GM18519 (cell line): Measurements from ENCODE around the gene ATG4B.

Experiments
- ATAC-seq: cut with Tn5 transposase; IDR thresholded peaks from one replicate; pipeline ENCODE4 v1.9.1; 2021; ENCODE audit warnings: mild to moderate bottlenecking, moderate library complexity; ENCODE audit not compliant: unreplicated experiment, low FRiP score

ATG4B gene

DNA sequence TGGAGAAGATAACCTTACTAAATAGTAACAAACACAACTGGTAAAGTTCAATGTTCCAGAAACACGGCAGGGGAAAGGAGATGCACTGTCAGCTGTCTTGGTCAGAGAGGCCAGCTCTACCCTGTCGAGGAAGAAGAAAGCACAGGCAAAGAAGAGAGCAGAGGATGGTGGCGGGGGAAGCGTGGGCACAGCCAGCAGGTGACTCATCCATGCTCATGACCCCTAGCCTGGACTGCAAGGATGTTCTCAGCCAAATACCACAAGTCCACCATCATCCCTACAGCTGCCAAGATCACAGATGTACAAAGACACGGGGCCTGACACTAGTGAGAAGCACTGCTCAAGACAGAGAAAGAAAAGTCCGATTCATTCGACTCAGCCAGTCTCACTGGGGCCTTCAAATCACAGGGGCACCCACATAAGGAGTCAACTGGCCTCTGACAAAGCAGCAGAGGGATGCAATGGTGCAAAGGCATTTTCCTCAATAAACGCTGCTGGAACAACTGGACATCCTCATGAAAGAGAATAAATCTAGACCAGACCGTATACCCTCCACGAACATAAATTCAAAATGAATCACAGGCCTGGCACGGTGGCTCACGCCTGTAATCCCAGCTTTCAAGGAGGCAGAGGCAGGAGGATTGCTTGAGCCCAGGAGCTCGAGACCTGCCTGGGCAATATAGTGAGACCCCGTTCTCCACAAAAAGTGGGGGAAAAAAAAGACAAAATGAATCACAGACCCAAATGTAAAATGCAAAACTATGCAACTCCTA, 43.5 kb downstream of the ATG4B start:
- no peak for ATAC-seq

DNA sequence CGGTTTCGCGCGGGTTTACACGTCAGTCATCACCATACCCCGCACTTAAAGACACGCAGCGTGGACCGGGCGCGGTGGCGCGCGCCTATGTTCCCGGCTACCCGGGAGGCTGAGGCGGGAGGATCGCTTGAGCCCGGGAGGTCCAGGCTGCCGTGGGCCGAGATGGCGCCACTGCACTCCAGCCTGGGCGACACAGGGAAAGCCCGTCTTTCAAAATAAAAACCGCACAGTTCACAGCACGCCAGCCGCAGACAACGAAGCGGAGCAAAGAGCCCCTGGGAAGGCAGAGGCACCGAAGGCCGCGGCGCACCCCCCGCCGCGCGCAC, 48.8 kb downstream of the ATG4B start:
- no peak for ATAC-seq

GRCh38 chr2:241686650-241687425, 49.3 kb downstream of the ATG4B start, which contains the start of gene DTYMK:
TSS of gene DTYMK (minus strand) at chr2:241686815. CDS start at chr2:241686783, 32 bp downstream.
- ATAC-seq: peak; percentile 89

- no peak for ATAC-seq
Measured at GRCh38 chr2:241689306-241689705, 51.8 kb downstream of the ATG4B start.

GRCh38 chr2:241690202-241690717, 52.8 kb downstream of the ATG4B start:
- no peak for ATAC-seq

GRCh38 chr2:241692448-241692847, 55.0 kb downstream of the ATG4B start:
- ATAC-seq: no peak

GRCh38 chr2:241695651-241696050, 58.2 kb downstream of the ATG4B start:
- ATAC-seq: no peak

DNA sequence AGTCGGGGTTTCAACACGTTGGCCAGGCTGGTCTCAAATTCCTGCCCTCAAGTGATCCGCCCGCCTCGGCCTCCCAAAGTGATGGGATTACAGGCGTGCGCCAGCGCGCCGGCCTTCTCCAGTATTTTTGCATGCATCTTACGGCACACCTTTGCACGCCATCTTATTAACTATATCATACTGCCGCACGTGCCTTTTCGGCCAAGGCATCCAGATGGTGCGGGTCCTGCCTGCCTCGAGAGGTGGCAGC, 63.6 kb downstream of the ATG4B start:
- ATAC-seq: no peak

- ATAC-seq: peak; percentile 39
Measured at GRCh38 chr2:241701399-241702154, 64.1 kb downstream of the ATG4B start, which contains the start of gene ING5. TSS of gene ING5 (plus strand) at chr2:241702039. CDS start at chr2:241702066, 27 bp downstream.

- peak; percentile 43 for ATAC-seq
Measured at GRCh38 chr2:241702155-241703031, 64.9 kb downstream of the ATG4B start.

DNA sequence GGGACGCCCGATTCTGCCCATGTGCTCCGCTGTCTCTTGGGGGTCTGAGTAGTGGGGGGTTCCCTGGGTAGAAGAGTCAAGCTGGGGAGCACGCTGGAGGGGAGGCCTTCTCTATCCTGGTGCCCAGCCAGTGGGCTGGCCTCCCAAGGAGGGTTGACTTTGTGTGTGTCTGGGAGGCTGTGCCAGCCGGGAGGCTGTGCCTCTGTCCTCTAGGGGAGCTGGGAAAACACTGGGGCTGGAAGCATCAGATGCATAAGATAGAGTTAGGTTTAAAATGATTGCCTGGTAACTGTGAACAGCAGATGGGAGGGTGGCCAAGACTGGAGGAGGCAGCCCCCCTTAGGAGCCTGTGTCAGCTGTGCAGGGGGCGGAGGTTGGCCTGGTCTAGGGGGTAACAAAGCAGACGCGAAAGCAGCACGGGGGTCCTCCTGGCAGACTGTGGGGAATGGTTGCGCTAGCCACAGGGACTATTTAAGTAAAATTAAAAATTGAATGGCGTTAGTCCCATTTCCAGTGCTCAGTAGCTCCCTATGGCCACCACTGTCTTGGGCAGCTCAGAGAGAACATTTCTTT, 65.6 kb downstream of the ATG4B start:
- ATAC-seq: no peak

- no peak for ATAC-seq
Measured at GRCh38 chr2:241706537-241706936, 69.0 kb downstream of the ATG4B start.

DNA sequence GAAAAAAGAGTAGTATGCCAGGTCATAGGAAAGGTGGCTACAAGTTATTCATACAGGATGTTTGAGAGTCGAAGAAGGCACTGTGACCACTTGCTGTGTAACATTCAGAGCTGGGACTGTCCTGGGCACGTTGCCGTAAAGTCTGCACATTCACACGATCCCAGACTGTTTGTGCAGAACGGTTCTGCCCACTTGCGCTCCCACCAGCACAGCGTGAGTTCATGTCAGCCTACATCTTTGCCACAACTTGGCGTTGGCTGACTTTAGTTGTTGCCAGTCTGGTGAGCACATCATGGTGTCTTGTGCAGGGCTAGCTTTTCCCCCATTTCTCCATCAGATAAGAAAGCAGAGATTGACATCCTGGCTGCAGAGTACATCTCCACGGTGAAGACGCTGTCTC, 71.4 kb downstream of the ATG4B start:
- ATAC-seq: no peak

- no peak for ATAC-seq
Measured at GRCh38 chr2:241719093-241719492, 81.6 kb downstream of the ATG4B start.

DNA sequence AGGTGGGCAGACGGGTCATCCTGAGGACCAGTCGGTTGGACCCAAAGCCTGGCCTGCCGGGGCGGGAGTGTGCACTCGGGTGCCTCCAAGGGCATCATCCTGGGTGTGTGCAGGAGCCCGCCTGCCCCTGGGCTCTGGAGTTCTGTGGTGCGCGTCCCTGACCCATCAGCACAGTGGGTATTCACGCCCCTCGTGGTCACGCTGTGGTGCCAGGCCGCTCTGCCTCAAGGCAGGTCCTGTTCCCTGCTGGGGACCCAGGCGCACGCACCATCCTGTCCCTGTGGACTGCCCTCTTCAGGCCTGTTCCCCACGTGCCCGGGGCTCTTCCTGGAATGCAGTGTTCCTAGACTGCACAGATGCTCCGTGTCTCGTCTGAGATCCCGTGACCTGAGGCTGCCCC, 82.6 kb downstream of the ATG4B start:
- no peak for ATAC-seq

DNA sequence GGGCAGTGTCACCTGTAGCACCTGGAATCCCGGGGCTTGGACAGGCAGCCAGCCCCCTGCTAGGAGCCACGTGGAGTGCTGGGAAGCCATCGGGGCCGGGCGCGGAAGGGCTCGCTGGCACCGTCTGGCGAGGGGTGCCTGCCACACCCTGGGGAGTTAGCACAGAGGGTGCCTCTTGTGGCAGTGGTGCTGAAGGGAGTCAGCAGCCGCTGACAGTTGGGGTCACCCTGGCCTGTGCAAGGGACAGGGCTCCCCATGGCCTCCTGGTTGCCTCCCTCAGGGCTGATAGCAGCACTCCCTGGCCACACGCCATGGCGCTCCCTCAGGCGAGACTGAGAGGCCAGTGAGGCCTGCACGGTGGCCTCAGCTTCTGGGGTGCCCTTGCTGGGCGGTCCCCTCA, 83.1 kb downstream of the ATG4B start:
- ATAC-seq: no peak

GRCh38 chr2:241721852-241722251, 84.4 kb downstream of the ATG4B start:
- ATAC-seq: no peak

DNA sequence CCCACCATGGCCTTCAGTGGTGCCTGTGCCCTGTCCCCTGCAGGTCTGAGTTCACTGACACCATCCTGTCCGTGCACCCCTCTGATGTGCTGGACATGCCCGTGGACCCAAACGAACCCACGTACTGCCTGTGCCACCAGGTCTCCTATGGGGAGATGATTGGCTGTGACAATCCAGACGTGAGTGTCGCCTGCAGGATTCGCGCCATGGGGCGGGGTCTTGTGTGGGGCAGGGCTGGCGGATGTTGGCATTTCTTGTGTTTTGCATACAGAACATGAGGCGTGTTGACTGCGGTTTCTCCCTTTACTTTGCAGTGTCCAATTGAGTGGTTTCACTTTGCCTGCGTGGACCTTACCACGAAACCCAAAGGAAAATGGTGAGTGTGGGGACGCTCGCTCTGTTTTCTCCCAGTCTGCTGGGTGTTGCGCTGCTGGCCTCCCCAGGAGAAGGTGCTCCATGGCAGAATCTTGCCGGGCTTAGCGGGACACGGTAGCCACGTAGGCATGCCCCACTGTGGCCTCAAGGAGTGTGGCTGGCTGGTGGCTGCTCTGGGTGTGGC, 85.5 kb downstream of the ATG4B start:
- no peak for ATAC-seq
